HepG2 (cell line): Measurements from ENCODE around the gene PCYOX1L. TPM values are rescaled to one million over a fixed set of nuclear protein-coding genes. Genes with fewer than 3 reads are reported as not detected.

Source experiments
- ARID5B ChIP-seq: IDR thresholded peaks from 2 replicates; pipeline ENCODE4 v1.4.0; 2020; ENCODE audit warnings: mild to moderate bottlenecking, missing genetic modification reagents
- HNF1B ChIP-seq: sonication (generic); formaldehyde crosslinking; IDR thresholded peaks from 2 replicates; pipeline ENCODE4 v1.5.1; 2020; ENCODE audit warnings: mild to moderate bottlenecking, moderate library complexity, missing genetic modification reagents
- HNRNPL ChIP-seq: fragments of 200-400 bp; formaldehyde crosslinking; IDR thresholded peaks from 2 replicates; pipeline ENCODE4 v1.6.1; 2017; ENCODE audit warnings: mild to moderate bottlenecking, low read depth, low read length
- MAFG ChIP-seq: sonication (generic); formaldehyde crosslinking; IDR thresholded peaks from 2 replicates; pipeline ENCODE4 v1.5.1; 2020; ENCODE audit warnings: mild to moderate bottlenecking, missing genetic modification reagents
- MEF2D ChIP-seq: sonication (generic); formaldehyde crosslinking; IDR thresholded peaks from 2 replicates; pipeline ENCODE4 v1.5.1; 2020; ENCODE audit warnings: mild to moderate bottlenecking, missing genetic modification reagents
- MEIS1 ChIP-seq: sonication (generic); formaldehyde crosslinking; IDR thresholded peaks from 2 replicates; pipeline ENCODE4 v1.9.0; 2021; ENCODE audit warnings: mild to moderate bottlenecking, missing genetic modification reagents, moderate library complexity, borderline replicate concordance
- NR2C2 ChIP-seq: sonication (generic); formaldehyde crosslinking; IDR thresholded peaks from 2 replicates; pipeline ENCODE4 v1.4.0; 2020; ENCODE audit warnings: missing genetic modification reagents, mild to moderate bottlenecking, moderate library complexity, borderline replicate concordance
- NR2F6 ChIP-seq, 2 experiments: IDR thresholded peaks; 2 replicates each; pipeline ENCODE4 v1.6.1; 2016; ENCODE audit warnings: antibody characterized with exemption in 1 of 2, mild to moderate bottlenecking in 1 of 2
- PBX3 ChIP-seq: sonication (generic); formaldehyde crosslinking; IDR thresholded peaks from 2 replicates; pipeline ENCODE4 v1.8.1; 2023; ENCODE audit warnings: missing genetic modification reagents, inconsistent platforms, borderline replicate concordance
- PLRG1 ChIP-seq: fragments of 450-650 bp; conservative IDR thresholded peaks from 2 replicates; pipeline ENCODE4 v1.6.1; 2016
- SMC3 ChIP-seq: IDR thresholded peaks from 2 replicates; pipeline ENCODE4 v1.6.1; 2011; ENCODE audit warnings: low read length, improper control_type of control experiment
- ZNF574 ChIP-seq: sonication (generic); formaldehyde crosslinking; IDR thresholded peaks from 2 replicates; pipeline ENCODE4 v1.4.0; 2020; ENCODE audit warnings: missing genetic modification reagents
- ZNF609 ChIP-seq: sonication (generic); formaldehyde crosslinking; IDR thresholded peaks from 2 replicates; pipeline ENCODE4 v1.4.0; 2020; ENCODE audit warnings: mild to moderate bottlenecking, missing genetic modification reagents, borderline replicate concordance
- ZNF746 ChIP-seq: sonication (generic); formaldehyde crosslinking; IDR thresholded peaks from 2 replicates; pipeline ENCODE4 v1.8.0; 2022; ENCODE audit warnings: mild to moderate bottlenecking, missing genetic modification reagents
- polyA plus RNA-seq, 8 experiments: library from polyadenylated mRNA; depleted of rRNA in 3 of 8; stranded (reverse) in 7 of 8; unstranded in 1 of 8; fragments of >200 nt; fragmentation: Illumina TruSeq in 4 of 8; extraction: Trizol in 4 of 8; gene quantifications; 2 replicates each; pipeline versions ENCODE4 v1.2.1 to v1.2.3, GENCODE V29; 2011 to 2016; ENCODE audit warnings: low read depth in 4 of 8, missing spikeins in 1 of 8, mixed read lengths in 1 of 8; ENCODE audit not compliant: insufficient read depth in 1 of 8
- total RNA-seq, 5 experiments: library from RNA; depleted of rRNA; stranded (reverse); fragments of >200 nt; fragmentation: Illumina TruSeq; extraction: Trizol; gene quantifications; 2 replicates each; pipeline ENCODE4 v1.2.3, GENCODE V29; 2016; ENCODE audit warnings: low read depth in 1 of 5

Gene PCYOX1L
- total and polyA plus RNA-seq, 2 of the 13 experiments (the other 11 are each of a cell fraction or from before 2014, with no cell fraction given) = 1.00 to 3.7 TPM

GRCh38 chr5:149400304-149400703 lies 42.5 kb downstream of the PCYOX1L start (continued):
- TF ChIP-seq ARID5B (CRISPR knock-in tag) (peak; percentile 23; the same call in 1 of the 2 replicates), MEIS1 (no peak), HNF1B (CRISPR knock-in tag) (0 out of 2 replicates have a peak, but pooled peaks have one; percentile 45), NR2F6 (IDR thresholded peaks at IDR 0.05) (peak; percentile 70), NR2F6 (CRISPR knock-in tag; IDR thresholded peaks at IDR 0.05) (peak; percentile 86), ZNF574 (no peak), MEF2D (CRISPR knock-in tag) (no peak), PBX3 (no peak), ZNF746 (no peak), HNRNPL (no peak), MAFG (CRISPR knock-in tag) (no peak), ZNF609 (no peak), PLRG1 (no peak), SMC3 (no peak), NR2C2 (CRISPR knock-in tag) (0 out of 2 replicates have a peak, but pooled peaks have one; percentile 32)
